Globus pallidus (tissue), 1 donor: ENCODE data around the gene TEKT2.

Experiments used
- DNase-seq: peaks from one replicate; pipeline ENCODE4 v3.0.0-alpha.2; 2015; ENCODE audit warnings: low spot score

Gene TEKT2

DNA sequence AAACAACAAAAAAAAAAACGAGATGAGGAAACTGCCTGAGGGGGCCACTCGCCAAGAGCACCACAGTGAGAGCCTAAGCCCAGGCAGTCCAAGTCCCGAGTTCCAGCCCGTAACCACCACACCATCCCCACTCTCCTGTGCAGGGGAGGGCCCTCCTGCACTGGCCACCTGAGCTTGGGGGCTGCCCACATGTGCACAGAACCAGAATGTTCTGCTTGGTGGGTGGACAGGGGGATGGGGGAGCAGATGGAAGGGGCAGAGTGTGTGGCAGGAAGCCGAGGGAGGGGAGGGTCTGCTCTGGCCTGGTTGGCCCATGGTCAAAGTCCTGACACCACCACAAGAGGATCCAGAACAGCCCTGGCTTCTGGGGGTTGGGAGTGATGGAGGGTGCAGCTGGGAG, 22.4 kb downstream of the TEKT2 start:
- no peak for DNase-seq

DNA sequence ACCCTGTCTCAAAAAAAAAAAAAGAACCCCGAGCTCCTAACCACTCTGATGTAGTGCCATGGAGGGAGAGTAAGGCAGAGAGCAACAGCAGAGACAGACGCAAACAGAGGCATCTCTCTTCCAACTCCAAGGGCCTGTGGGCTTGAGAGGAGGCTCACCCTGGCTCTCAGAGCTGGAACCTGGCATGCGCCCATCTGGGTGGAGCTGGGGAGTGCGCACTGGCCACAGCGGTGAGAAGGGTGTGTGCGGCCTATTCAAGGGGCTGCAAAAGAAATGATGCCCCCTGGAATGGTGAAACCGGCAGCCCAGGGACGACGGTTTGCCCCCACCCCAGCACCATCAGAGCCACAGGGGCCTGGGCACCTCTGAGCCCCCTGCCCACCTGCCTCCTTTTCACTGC, 23.5 kb downstream of the TEKT2 start:
- no peak for DNase-seq

DNA sequence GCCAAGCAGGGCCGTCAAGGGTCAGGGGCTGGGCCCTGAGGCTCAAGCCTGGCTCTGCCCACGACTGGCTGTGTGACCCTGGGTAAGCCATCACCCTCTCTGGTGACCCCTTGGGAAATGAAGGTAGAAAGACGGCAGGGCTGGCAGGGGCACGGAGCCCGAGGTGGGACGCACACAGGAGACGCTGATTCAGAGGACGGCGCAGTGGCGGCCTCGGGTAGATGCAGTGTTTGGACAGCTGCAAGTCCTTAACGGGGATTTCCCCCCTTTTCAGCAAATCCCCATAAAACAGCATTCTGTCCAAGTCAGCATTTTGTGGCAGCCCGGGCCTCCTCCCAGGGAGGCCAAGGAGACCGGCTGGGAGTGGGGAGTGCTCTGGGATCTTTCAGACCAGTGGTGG, 24.4 kb downstream of the TEKT2 start:
- no peak for DNase-seq

DNA sequence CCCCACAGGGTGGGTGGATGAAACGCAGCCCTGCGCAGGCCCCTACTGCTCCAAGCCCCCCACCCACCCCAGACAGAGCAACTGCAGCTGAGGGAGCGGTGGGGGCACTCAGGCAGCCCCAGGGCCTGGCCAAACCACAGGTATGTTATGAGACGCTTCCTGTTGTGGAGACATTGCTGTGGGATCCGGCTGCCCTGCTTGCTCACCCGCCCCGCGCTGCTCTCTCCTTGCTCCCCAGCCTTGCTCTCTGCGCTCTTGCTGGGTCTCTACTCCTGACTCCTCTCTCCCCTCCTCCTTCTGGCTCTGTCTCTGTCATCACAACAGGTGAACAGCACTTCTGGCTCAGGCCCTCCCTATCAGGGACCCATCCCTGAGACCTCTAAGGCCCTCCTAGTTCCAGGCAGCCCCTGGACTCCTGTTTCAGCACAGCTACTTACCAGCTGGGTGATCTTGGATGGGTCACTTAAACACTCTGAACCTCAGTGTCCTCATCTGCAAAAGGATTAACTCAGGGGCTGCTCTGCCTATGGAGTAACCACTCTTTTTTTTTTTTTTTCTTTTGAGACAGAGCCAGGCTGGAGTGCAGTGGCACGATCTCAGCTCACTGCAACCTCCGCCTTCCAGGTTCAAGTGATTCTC, 25.3 kb downstream of the TEKT2 start:
- DNase-seq = no peak

DNA sequence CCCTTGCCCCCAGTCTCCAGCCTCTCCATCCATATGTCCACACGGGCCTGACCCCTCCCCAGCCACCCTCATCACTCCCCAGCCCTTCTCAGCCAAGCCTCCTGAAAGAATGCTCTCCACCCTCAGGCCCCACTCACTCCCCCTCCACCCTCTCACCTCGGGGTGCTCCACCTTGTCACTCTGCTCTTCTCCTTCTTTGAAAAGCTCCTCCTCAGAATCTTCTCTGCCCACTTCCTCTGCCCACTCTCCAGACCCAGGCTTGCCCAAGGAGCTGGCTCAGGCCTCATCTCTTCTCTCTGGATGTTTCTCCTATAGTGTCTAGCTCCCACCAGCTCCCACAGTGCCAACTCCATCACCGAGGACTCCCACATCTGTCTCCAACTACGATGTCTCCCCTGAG, 27.3 kb downstream of the TEKT2 start:
- no peak for DNase-seq

DNA sequence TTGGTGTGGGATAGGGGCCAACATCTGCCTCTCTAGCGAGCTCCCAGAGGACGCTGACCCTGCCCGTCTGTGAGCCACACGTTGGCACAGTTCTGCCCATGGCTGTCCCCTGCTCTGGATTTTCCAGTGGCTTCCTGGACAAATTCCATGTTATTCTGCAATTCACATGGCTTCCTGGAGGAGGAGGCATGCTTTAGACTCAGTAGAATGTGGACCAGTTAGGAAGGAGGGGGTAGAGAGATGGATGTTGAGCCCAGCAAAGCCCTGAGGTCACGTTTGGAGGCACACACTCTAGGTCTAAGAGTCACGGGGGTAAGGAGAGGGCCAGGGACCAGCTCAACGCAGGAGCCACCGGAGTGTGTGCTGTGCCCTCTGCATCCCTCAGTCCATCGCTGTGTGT, 28.9 kb downstream of the TEKT2 start:
- DNase-seq = no peak

DNA sequence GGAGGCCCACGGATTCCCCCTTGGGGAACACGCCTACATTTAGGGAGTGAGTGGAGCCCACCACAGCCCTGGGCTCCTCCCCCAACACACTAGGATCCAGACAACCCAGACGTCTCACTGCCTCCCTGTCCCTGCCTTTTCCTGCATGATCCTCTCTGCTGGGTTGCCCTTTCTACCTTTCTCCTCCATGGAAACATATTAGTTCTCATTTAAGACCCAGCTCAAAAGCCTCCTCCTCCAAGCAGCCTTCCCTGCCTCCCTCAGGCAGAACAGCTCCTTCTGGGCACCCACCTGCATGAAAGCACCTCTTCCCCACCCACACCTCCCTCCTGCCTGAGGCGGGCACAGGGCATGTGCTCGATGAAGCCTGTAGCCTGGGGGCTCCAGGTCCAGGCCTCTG, 30.5 kb downstream of the TEKT2 start:
- no peak for DNase-seq

DNA sequence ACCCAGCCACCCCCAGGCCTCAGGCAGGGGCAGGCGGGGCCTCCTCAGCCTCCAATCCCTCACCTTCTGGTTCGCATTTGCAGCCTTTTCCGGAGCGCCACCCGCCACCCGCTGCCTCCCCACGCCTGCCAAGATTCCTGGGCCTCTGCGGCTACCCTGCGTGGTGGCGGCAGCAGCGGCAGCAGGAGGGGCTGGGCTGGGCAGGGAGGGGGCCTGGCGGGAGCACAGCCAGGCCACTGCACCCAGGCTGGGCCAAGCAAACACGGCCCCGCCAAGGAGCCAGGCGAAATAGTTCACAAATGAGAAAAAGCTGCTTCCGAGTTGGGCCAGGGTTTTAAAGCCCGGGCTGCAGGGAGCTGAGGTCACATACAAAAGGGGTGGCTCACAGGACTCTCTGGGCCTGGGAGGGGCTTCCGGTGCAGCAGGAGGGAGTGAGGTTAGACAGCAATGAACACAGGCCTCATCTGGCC, 31.3 kb downstream of the TEKT2 start:
- DNase-seq = no peak

DNA sequence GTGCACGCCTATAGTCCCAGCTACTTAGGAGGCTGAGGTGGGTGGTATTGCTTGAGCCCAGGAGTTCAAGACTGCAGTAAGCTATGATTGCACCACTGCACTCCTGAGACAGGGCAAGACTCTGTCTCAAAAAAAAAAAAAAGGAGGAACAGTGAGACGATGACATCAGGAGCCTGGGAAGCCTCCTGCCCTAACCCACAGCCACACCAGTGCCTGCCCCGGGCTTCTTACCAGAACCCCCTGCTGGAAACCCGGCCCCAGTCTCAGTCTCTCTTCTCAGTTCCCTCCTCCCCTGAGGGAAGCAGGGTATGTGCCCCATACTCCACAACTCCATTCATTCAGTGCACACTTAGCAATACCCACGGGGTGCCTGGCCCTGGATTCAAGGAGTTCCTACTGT, 32.0 kb downstream of the TEKT2 start:
- no peak for DNase-seq

DNA sequence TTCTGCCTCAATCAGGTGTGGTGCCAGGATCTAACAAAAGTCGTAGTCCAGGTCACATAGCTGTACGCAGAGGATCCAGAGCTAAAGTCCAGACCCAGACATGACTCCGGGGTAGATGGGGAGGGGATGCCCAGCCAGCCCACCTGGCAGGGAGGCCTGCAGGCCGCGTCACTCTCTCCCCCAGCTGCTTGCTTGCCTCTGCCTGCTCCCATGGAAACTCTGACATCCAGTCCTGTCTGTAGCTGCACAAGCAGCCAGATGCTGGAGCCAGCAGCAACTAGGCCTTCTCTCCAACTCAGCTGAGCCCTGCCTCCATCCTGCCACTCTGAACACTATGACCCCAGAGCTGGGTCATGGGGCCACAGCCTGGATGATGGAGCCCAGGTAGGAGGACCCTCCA, 33.0 kb downstream of the TEKT2 start:
- no peak for DNase-seq

DNA sequence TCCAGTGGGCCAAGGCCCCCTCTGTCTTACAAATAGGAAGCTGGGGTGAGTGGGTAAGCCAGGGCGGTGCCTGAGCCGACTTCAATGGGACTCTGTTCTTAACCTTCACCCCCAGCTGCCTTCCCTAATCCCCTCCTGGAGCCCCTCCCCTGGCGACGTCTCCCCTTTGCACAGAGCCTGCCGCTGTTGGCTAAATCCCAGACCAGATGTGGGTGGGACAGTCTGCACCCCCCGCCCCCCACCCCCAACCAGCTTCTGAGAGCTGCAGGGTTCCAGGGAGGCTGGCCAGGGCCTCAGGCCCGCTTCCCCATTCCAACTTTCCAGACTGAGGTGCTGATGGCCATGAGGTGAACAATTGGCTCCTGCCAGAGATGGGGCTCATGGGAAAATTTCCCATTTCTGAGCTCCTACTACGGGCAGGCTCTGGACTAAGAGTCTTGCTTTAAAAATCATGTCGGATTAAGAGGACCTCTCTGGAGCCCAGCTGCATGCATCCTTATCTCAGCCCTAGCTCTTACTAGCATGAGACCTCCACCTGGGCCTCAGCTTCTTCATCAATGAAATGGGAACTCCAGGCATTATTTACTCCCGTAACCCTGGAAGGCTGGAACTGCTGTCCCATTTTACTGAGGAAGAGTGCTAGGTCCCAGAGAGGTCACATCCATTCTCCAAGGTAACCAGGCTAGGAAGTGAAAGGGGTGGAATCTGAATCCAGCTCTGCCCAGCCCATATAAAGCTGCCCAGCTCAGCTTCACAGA, 34.7 kb downstream of the TEKT2 start:
- no peak for DNase-seq

DNA sequence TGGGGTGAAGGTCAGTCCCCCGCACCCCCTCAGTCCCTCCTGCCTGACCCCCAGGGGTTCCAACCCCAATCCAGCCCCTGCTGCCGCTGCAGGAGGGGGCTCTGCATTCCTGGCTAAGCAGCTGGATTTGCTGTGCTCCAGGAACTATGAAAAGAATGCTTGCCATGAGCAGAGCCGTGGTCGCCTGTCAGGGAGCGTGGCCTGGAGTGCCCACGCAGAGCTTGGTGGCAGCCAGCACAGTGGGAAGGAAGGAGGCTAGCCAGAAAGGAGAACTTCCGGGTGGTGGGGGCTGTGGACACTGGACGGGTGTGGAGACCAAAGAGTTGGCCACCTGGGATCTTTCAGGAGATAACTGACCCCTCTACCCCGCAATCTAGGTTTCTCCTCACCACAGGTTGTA, 35.6 kb downstream of the TEKT2 start:
- DNase-seq = no peak

DNA sequence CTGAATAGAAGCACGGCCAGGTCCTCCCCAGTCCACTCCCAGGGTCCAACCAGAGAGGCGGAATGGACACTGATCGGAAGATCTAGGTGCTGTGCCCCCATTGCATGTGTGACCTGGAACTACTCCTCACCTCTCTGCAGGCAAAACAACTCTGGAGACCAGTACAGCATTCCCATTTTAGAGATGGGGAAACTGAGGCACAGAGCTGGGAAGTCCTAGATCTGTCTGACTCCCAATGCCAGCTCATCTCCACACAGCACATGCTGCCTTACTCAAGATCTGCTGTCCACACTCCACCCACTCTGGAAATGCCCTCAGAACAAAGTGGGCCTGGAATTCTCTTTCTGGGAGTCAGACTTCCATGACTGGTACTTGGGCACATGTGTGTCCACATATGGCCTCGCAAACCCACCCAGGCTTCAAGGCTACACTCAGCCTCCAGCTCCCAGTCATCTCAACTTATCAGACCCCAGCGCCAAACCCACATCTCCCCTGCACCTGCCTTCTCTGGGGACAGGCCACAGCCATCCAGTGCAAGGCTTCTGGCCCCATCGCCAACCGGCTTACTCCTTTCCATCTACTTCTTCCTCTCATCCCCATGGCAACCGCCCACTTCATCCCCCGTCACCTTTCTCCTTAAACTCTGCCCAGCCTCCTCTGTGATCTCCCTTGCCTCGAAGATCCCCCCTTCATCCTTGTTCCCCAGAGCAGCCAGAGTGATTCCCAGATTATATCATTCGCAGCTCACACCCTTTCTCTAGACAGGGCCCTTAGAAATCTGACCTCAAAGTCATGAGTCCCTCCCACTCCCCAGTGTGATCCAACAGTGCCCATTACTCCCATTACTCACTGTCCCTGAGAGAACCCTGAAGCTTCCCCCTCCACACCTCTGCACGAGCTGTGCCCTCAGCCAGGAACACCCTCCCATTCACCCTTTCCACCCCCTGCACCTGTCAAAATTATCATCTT, 38.5 kb downstream of the TEKT2 start:
- no peak for DNase-seq

DNA sequence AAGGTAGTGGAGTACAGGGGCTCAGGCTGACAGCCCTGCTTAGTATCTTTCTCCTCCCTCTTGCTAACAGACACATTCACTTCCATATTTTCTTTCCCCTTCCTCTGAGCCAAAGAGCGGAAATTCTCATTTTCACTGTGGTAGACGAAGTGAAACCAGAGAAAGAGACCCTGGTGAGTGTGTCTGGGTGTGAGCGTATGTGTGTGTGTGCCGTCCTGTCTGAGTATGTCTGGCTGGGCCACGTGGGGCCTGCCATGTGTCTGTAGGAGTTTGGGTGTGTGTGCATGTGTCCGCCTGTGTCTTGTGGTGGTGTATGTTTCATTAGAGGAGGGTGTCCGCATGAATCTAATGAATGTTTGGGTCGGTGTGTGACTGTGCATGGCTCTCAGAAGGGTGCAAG, 39.5 kb downstream of the TEKT2 start:
- DNase-seq = peak; percentile 54

DNA sequence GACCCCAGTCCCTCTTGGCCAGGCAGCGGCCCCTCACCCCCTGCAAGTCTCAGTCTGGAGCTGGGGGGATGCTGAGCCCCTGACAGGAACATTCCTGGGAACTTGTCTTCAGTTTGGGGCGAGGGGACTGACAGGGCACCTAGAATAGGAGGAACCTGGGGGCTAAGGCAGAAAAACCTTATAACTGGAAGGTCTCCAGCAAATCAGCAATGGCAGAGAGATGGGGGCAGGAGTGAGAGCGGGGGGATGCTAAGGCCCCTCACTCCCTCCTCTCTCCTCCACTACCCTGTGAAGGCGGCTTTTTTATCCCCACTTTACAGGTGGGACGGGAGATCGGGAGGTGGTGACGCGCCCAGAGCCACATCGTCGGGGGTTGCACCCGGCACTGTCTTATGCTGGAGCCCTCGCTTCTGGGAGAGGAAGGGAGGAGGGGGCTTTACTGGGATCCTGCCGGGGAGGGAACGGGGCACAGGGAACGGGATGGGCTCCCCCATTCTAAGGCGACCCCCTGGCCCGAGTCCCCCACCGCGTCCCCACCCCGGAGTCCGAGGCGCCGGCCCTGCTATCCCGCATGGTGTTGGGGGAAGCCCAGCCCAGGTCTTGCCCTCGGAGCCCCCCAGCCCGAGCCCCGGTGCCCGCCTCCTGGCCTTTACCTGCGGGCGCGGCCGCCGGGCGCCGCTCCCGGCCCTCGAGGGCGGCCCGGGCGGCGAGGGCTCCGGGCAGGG, 40.7 kb downstream of the TEKT2 start:
- no peak for DNase-seq

DNA sequence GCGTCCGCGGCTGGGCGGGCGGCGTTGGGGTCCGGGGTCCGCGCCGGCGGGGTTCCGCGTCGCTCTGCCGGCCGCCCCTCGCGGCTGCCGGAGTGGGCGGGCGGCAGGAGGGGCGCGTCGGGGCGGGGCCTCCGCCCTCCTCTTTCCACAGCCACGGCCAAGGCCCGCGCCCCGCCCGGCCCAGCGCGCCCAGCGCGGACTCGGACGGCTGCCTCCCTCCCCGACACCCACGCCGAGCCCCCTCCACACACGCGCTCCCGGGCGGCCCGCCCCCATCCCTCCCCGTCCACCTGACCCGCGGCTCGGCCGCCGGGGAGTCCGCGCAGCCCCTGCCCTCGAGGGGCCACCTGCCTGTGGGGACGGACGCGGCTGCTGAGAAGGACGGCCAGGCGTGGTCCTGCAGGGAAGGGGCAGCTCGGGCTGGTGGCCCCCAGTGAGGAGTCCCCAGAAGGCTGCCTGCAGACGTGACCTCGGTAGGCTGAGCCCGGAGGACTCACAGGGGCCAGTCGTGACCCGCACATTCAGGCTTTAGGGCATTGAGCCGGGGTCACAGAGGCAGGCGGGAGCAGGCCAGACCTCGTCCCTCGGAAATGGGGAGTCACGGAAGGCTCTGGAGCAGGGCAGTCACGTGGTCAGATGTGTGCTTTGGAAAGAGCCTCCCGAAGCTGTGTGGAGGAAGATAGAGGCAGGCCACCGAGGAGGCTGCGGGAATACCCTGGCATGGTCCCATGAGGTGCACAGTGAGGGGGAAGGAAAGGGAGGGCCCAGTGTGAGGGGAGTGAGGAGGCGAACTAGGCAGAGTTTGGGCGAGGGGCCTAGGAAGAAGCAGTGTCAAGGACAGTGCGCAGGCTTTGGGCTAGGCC, 41.5 kb downstream of the TEKT2 start, which contains the start of gene COL8A2:
Gene COL8A2, minus strand, starts transcription at position 94 of the 863 bp plus-strand sequence. CDS start 24,980 bp downstream, outside the sequence.
- no peak for DNase-seq

DNA sequence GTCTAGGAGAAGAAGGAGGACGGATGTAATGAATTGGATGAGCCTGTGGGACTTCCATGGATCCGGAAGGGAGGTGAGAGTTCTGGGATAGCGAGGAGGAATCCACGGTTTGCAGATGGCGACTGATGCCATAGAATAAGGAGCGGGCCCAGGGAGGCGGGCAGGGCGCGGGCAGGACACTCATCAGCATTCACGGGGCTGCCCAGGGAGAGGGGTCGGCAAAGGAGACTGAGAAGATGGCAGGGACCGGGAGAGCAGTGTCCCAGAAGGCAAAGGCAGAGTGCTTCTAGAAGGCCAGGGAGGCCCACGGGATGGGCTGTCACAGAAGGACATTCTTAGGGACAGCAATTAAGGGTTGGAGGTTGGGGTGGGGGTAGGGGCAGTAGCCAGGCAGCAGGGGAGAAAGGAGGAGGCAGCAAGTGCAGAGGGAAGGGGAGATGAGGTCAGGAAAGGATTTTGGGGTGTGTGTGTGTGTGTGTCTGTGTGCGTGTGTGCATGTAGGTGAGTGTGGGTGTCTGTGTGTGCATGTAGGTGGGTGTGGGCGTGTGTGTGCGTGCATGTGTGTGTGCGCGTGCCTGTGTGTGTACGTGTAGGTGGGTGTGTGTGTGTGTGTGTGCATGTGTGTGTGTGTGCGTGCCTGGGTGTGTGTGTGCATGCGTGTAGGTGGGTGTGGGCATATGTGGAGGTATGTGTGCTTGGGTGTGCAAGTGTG, 42.3 kb downstream of the TEKT2 start:
- DNase-seq = no peak

DNA sequence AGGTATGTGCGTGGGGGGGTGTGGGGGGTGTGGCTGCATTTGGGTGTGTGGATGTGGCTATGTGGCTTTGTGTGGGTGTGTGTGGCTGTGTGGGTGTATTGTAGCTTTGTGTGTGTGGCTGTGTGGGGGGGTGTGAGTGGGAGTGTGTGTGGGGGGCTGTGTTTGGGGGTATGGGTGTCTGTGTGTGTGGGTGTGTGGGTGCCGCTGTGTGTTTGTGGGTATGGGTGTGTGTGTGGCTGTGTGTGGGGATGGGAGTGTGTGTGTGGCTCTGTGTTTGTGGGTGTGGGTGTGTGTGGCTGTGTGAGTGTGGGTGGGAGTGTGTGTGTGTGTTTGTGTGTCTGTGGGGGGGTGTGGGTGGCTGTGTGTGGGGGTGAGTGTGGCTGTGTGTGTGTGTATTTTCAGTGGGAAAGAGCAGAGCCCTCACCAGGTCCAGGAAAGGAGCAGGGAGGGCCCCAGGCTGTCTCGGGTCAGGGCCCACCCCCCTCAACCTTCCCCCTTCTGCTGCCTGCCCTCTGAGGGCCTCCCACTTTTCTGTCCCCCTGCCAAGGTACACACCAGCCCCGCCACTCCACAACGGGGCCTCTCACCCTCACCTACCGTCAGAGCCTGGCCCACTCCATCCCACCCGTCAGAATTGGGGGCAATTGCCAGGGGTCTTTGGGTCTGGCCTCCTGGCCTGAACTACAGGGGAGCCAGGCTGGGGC, 43.1 kb downstream of the TEKT2 start:
- DNase-seq = no peak

DNA sequence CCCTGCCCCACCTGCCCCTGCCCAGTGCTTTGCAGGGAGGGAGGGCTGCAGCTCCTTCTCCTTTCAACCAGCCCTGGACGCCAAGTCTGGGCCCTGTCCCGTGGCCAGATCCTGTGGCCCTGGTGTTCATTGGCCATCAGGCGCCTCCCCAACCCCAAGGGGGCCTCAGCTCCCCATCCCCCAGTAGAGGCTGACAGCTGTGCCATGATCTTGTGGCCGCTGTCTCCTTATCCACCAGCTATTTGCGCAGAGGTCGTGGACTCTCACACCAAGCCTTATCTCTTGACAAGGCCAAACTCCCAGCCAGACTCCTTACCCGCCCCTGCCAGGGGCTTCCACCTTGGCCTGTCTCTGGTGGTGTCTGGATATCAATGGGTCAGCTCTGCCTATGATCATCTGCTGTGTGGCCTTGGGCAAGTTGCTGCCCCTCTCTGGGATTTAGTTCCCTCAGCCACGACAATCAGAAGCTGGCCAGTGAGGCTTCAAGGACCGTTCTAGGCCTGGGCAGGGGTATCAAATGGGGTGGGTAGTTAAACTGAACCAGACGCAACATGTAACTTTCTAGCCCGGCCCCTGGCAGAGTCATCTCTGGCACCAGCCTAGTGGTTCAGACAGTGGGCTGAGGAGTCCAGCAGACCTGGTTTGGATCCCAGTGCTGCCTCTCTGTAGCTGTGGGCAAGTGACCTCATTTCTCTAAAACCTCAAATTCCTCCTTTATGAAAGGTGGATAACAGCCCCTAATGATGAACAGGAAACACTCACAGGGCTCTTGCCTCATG, 44.4 kb downstream of the TEKT2 start:
- no peak for DNase-seq
